GM19025 (cell line): Measurements from ENCODE around the gene JHY.

Source experiments
- ATAC-seq: cut with Tn5 transposase; IDR thresholded peaks from one replicate; pipeline ENCODE4 v1.9.1; 2021; ENCODE audit warnings: mild to moderate bottlenecking, low read depth, moderate library complexity; ENCODE audit not compliant: unreplicated experiment

JHY gene

GRCh38 chr11:122933416-122933815, 50.9 kb downstream of the JHY start:
- no peak for ATAC-seq

- ATAC-seq = no peak
Measured at GRCh38 chr11:122937983-122938382, 55.4 kb downstream of the JHY start.

- ATAC-seq = no peak
Measured at GRCh38 chr11:122938557-122938956, 56.0 kb downstream of the JHY start.

GRCh38 chr11:122951211-122951610, 68.7 kb downstream of the JHY start:
- ATAC-seq = no peak

- ATAC-seq = no peak
Measured at GRCh38 chr11:122954455-122954854, 71.9 kb downstream of the JHY start.

GRCh38 chr11:122963961-122964360, 81.4 kb downstream of the JHY start:
- ATAC-seq = no peak

GRCh38 chr11:122976061-122976733, 93.6 kb downstream of the JHY start:
- ATAC-seq = no peak

GRCh38 chr11:122976734-122977469, 94.3 kb downstream of the JHY start:
- ATAC-seq = no peak

GRCh38 chr11:122977470-122978298, 95.1 kb downstream of the JHY start:
- ATAC-seq = no peak

GRCh38 chr11:122978299-122978620, 95.7 kb downstream of the JHY start:
- no peak for ATAC-seq

- ATAC-seq = no peak
Measured at GRCh38 chr11:122979103-122979814, 96.7 kb downstream of the JHY start.

GRCh38 chr11:122979815-122980595, 97.4 kb downstream of the JHY start:
- no peak for ATAC-seq

- ATAC-seq = no peak
Measured at GRCh38 chr11:122981388-122982264, 99.1 kb downstream of the JHY start, which contains the start of gene BSX. BSX (minus strand) TSS chr11:122981834; CDS start chr11:122981671, 163 bp downstream.

- no peak for ATAC-seq
Measured at GRCh38 chr11:122983438-122984185, 101.1 kb downstream of the JHY start.

- ATAC-seq = no peak
Measured at GRCh38 chr11:122984186-122985011, 101.8 kb downstream of the JHY start.

- ATAC-seq = no peak
Measured at GRCh38 chr11:122995526-122995925, 113.0 kb downstream of the JHY start.

- ATAC-seq = no peak
Measured at GRCh38 chr11:122998727-122999366, 116.3 kb downstream of the JHY start.
